IMR-90 (cell line): Measurements from ENCODE around the gene BMP7. TPM values are rescaled to one million over a fixed set of nuclear protein-coding genes. Genes with fewer than 3 reads are reported as not detected.

Source experiments
- ATAC-seq: fragments of 200-7000 bp; cut with Tn5 transposase; 2 replicates; pipeline ENCODE4 v1.9.1; 2020; ENCODE audit warnings: low read depth, mild to moderate bottlenecking, moderate library complexity
- BruUV-seq: library from RNA; stranded (reverse); fragments of 400-500 nt; replicated peaks from 2 replicates; lab custom pipeline; 2021; lab: Mats Ljungman, UMichigan
- CTCF ChIA-PET: fragments of 300-600 bp; formaldehyde crosslinking; extraction: SDS; loops from one replicate; lab custom pipeline; 2021; ENCODE audit warnings: antibody characterized with exemption; lab: Yijun Ruan, JAX
- POLR2A ChIA-PET: fragments of 300-600 bp; sonication (Branson Sonifier 250); formaldehyde crosslinking; loops from one replicate; lab custom pipeline; 2022; ENCODE audit warnings: antibody characterized with exemption; ENCODE audit not compliant: unreplicated experiment; lab: Charles Lee
- DNase-seq: peaks from one replicate; pipeline ENCODE4 v3.0.0; 2013
- H2AFZ ChIP-seq: replicated peaks from 2 replicates; pipeline ENCODE3; 2013; ENCODE audit warnings: low read length, mild to moderate bottlenecking; ENCODE audit not compliant: poor library complexity
- H2AK5ac ChIP-seq: 2 replicates; pipeline ENCODE4 v1.6.1; 2013; ENCODE audit warnings: low read depth, low read length, inconsistent platforms
- H2AK9ac ChIP-seq: replicated peaks from 2 replicates; pipeline ENCODE3; 2013; ENCODE audit warnings: mild to moderate bottlenecking, low read depth, low read length, moderate library complexity; ENCODE audit not compliant: poor library complexity
- H2BK120ac ChIP-seq: 2 replicates; pipeline ENCODE4 v1.6.1; 2013; ENCODE audit warnings: low read depth, low read length, inconsistent platforms
- H2BK15ac ChIP-seq: 3 replicates; pipeline ENCODE4 v1.6.1; 2013; ENCODE audit warnings: low read depth, low read length, inconsistent platforms
- H2BK20ac ChIP-seq: 2 replicates; pipeline ENCODE4 v1.6.1; 2013; ENCODE audit warnings: low read depth, mild to moderate bottlenecking, inconsistent platforms, low read length, moderate library complexity
- H2BK5ac ChIP-seq: 2 replicates; pipeline ENCODE4 v1.6.1; 2013; ENCODE audit warnings: mild to moderate bottlenecking, low read depth, low read length, inconsistent platforms; ENCODE audit not compliant: poor library complexity, severe bottlenecking
- H3K14ac ChIP-seq: replicated peaks from 2 replicates; pipeline ENCODE4 v1.6.1; 2013; ENCODE audit warnings: low read depth, low read length, inconsistent platforms
- H3K18ac ChIP-seq: 2 replicates; pipeline ENCODE4 v1.6.1; 2013; ENCODE audit warnings: low read depth, low read length, control low read depth
- H3K23ac ChIP-seq: 2 replicates; pipeline ENCODE4 v1.6.1; 2013; ENCODE audit warnings: low read depth, low read length, inconsistent platforms
- H3K27ac ChIP-seq: 2 replicates; pipeline ENCODE4 v1.5.1; 2013; ENCODE audit warnings: mild to moderate bottlenecking, control low read depth, low read length; ENCODE audit not compliant: insufficient read depth
- H3K27me3 ChIP-seq: 2 replicates; pipeline ENCODE4 v1.6.1; 2013; ENCODE audit warnings: low read length; ENCODE audit not compliant: control insufficient read depth, insufficient read depth
- H3K36me3 ChIP-seq: 2 replicates; pipeline ENCODE4 v1.6.1; 2013; ENCODE audit warnings: low read length, mixed read lengths; ENCODE audit not compliant: control insufficient read depth, insufficient read depth
- H3K4ac ChIP-seq: 2 replicates; pipeline ENCODE4 v1.6.1; 2013; ENCODE audit warnings: low read depth, low read length, inconsistent platforms
- H3K4me1 ChIP-seq: 2 replicates; pipeline ENCODE4 v1.6.1; 2013; ENCODE audit warnings: low read length, mixed read lengths; ENCODE audit not compliant: control insufficient read depth, insufficient read depth
- H3K4me2 ChIP-seq: 2 replicates; pipeline ENCODE4 v1.6.1; 2013; ENCODE audit warnings: low read depth, mild to moderate bottlenecking, control low read depth, low read length, moderate library complexity
- H3K4me3 ChIP-seq: 2 replicates; pipeline ENCODE4 v1.5.1; 2013; ENCODE audit warnings: low read depth, mild to moderate bottlenecking, control low read depth, low read length, moderate library complexity; ENCODE audit not compliant: insufficient read depth
- H3K56ac ChIP-seq: 2 replicates; pipeline ENCODE4 v1.6.1; 2013; ENCODE audit warnings: low read length, inconsistent platforms; ENCODE audit not compliant: insufficient read depth; ENCODE audit errors: extremely low read depth
- H3K79me1 ChIP-seq, 2 experiments: 2 replicates each; pipeline ENCODE4 v1.6.1; 2013; ENCODE audit warnings: low read length in 2 of 2, inconsistent platforms in 1 of 2, low read depth in 1 of 2
- H3K9ac ChIP-seq: 2 replicates; pipeline ENCODE4 v1.6.1; 2013; ENCODE audit warnings: low read depth, low read length, control low read depth
- H3K9me1 ChIP-seq: 2 replicates; pipeline ENCODE4 v1.6.1; 2013; ENCODE audit warnings: low read length, inconsistent platforms; ENCODE audit not compliant: insufficient read depth
- H3K9me3 ChIP-seq: 2 replicates; pipeline ENCODE4 v1.6.1; 2013; ENCODE audit warnings: low read length; ENCODE audit not compliant: control insufficient read depth, insufficient read depth
- H4K20me1 ChIP-seq: 2 replicates; pipeline ENCODE4 v1.6.1; 2013; ENCODE audit warnings: low read length, inconsistent platforms; ENCODE audit not compliant: insufficient read depth
- H4K5ac ChIP-seq: 2 replicates; pipeline ENCODE4 v1.6.1; 2013; ENCODE audit warnings: mild to moderate bottlenecking, low read depth, low read length, control low read depth
- H4K8ac ChIP-seq, 2 experiments: 2 replicates each; pipeline ENCODE4 v1.6.1; 2013; ENCODE audit warnings: low read depth in 2 of 2, low read length in 2 of 2, control low read depth in 1 of 2, inconsistent platforms in 1 of 2
- H4K91ac ChIP-seq: 2 replicates; pipeline ENCODE4 v1.6.1; 2013; ENCODE audit warnings: low read depth, low read length, inconsistent platforms; ENCODE audit not compliant: insufficient read depth
- BHLHE40 ChIP-seq: fragments of 150-350 bp; IDR thresholded peaks from 2 replicates; pipeline ENCODE4 v1.6.1; 2016; ENCODE audit warnings: mild to moderate bottlenecking, low read depth, low read length
- CEBPB ChIP-seq: IDR thresholded peaks from 2 replicates; pipeline ENCODE4 v1.6.1; 2012; ENCODE audit warnings: low read depth, low read length, improper control_type of control experiment
- CHD1 ChIP-seq: IDR thresholded peaks from 2 replicates; pipeline ENCODE4 v1.6.1; 2012; ENCODE audit warnings: low read depth, low read length, improper control_type of control experiment
- FOS ChIP-seq: fragments of 150-350 bp; IDR thresholded peaks from 2 replicates; pipeline ENCODE4 v1.6.1; 2016; ENCODE audit warnings: low read depth, low read length
- MAFK ChIP-seq: IDR thresholded peaks from 2 replicates; pipeline ENCODE4 v1.6.1; 2012; ENCODE audit warnings: low read depth, low read length, improper control_type of control experiment
- MAZ ChIP-seq: IDR thresholded peaks from 2 replicates; pipeline ENCODE4 v1.6.1; 2012; ENCODE audit warnings: low read depth, mild to moderate bottlenecking, low read length, improper control_type of control experiment, moderate library complexity, borderline replicate concordance
- MXI1 ChIP-seq: IDR thresholded peaks from 2 replicates; pipeline ENCODE4 v1.6.1; 2012; ENCODE audit warnings: low read depth, mild to moderate bottlenecking, low read length, moderate library complexity, borderline replicate concordance
- NFE2L2 ChIP-seq: fragments of 150-350 bp; IDR thresholded peaks from 2 replicates; pipeline ENCODE4 v1.6.1; 2016; ENCODE audit warnings: low read depth, mild to moderate bottlenecking, low read length
- POLR2A ChIP-seq: IDR thresholded peaks from 2 replicates; pipeline ENCODE4 v1.6.1; 2012; ENCODE audit warnings: mild to moderate bottlenecking, low read depth, low read length
- RAD21 ChIP-seq: IDR thresholded peaks from 2 replicates; pipeline ENCODE4 v1.6.1; 2012; ENCODE audit warnings: low read length, improper control_type of control experiment
- RCOR1 ChIP-seq: IDR thresholded peaks from 2 replicates; pipeline ENCODE4 v1.6.1; 2012; ENCODE audit warnings: mild to moderate bottlenecking, low read length, improper control_type of control experiment; ENCODE audit not compliant: insufficient replicate concordance
- RFX5 ChIP-seq: IDR thresholded peaks from 2 replicates; pipeline ENCODE4 v1.8.0; 2012; ENCODE audit warnings: low read depth, mild to moderate bottlenecking, low read length, moderate library complexity
- SMC3 ChIP-seq: fragments of 150-350 bp; IDR thresholded peaks from 2 replicates; pipeline ENCODE4 v1.6.1; 2016; ENCODE audit warnings: low read depth, mild to moderate bottlenecking, antibody characterized with exemption, low read length, moderate library complexity
- USF2 ChIP-seq: fragments of 150-350 bp; IDR thresholded peaks from 2 replicates; pipeline ENCODE4 v1.6.1; 2017; ENCODE audit warnings: mild to moderate bottlenecking, antibody characterized with exemption, low read length, low read depth
- WGBS, 2 experiments: methylation state at CpG; one replicate each; pipeline versions ENCODE4 v1.1.5 to v1.1.7; 2013; ENCODE audit warnings: missing lambda C conversion rate in 2 of 2; ENCODE audit not compliant: insufficient read length in 1 of 2; ENCODE audit errors: extremely low coverage in 2 of 2; 5-methylcytosine and 5-hydroxymethylcytosine counted together
- dilution Hi-C: fragments of 300-500 bp; cut with HindIII; formaldehyde crosslinking; loops from one replicate; pipeline ENCODE4 v1.14.3; 2018; ENCODE audit warnings: low sequenced_read_pairs; ENCODE audit not compliant: unreplicated experiment
- in situ Hi-C: fragments of 300-500 bp; cut with MboI; formaldehyde crosslinking; loops from 3 replicates; pipeline ENCODE4 v1.14.3; 2019; ENCODE audit warnings: low sequenced_read_pairs, inconsistent platforms, mixed read lengths
- intact Hi-C: fragments of 100-400 bp; cut with micrococcal nuclease; formaldehyde crosslinking; loops from 2 replicates; pipeline ENCODE4 v1.10.0; 2022
- polyA plus RNA-seq, 3 experiments: library from polyadenylated mRNA; depleted of rRNA; stranded (reverse); fragments of >200 nt; gene quantifications; 2 replicates each; pipeline ENCODE4 v1.2.3, GENCODE V29; 2012; ENCODE audit warnings: low replicate concordance in 1 of 3
- total RNA-seq: library from RNA; depleted of rRNA; stranded (reverse); fragments of >200 nt; gene quantifications from 2 replicates; pipeline ENCODE4 v1.2.3, GENCODE V29; 2012
- TF ChIP-seq, protein P1 (sequence below): fragments of 150-350 bp; IDR thresholded peaks from 2 replicates; pipeline ENCODE4 v1.6.1; 2016; ENCODE audit warnings: low read depth, mild to moderate bottlenecking, low read length, moderate library complexity, borderline replicate concordance
- TF ChIP-seq, protein P2 (sequence below): conservative IDR thresholded peaks from 2 replicates; pipeline ENCODE4 v1.5.1; 2012; ENCODE audit warnings: mild to moderate bottlenecking, low read depth, low read length, improper control_type of control experiment

Gene BMP7
- total and polyA plus RNA-seq, 2 of the 4 experiments (the other 2 are of a cell fraction): not detected

DNA sequence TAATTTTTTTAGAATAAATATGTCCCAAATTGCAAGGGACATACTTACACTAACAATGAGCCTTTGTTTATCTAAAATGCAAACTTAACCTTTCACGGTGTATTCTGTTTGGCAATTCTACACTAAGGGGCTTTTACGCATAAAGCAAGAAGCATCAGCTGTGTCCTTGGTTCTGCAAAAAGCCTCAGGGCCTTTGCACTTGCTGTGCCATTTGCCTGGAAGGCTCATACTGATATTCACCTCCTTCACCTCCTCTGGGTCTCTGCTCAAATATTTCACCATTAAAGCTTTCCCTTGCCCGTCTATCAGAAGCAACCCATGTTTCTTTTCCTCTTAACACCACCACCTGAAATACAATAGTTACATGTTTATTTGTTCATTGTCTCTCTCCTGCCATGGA lies 8.9 kb upstream of the BMP7 start:
- in situ Hi-C loops: no loop called here
- no peak overlapping the region for H2AK9ac ChIP-seq
- no peak overlapping the region for H3K4me2 ChIP-seq
- no peak overlapping the region for H3K23ac ChIP-seq
- H3K4me3 ChIP-seq: no peak overlapping the region
- H4K5ac ChIP-seq: no peak overlapping the region
- no peaks in the 10 kb centered on the region for H3K9me3 ChIP-seq
- intact Hi-C loops: no loop called here
- H4K20me1 ChIP-seq: no peaks in the 10 kb centered on the region; the same call in 1 of the 2 replicates
- no peak overlapping the region for H2BK15ac ChIP-seq
- H3K18ac ChIP-seq: no peak overlapping the region
- no peak overlapping the region for H3K4ac ChIP-seq
- dilution Hi-C loops: no loop called here
- no peak overlapping the region for H2AFZ ChIP-seq
- no peaks in the 10 kb centered on the region for H3K36me3 ChIP-seq
- no peaks in the 10 kb centered on the region for H3K9me1 ChIP-seq
- H3K27ac ChIP-seq: no peak overlapping the region
- no peak overlapping the region for H2BK5ac ChIP-seq
- H3K56ac ChIP-seq: no peak overlapping the region
- no peak overlapping the region for H2BK120ac ChIP-seq
- H2AK5ac ChIP-seq: no peak overlapping the region
- DNase-seq (no peak), ATAC-seq (no peak)
- H2BK20ac ChIP-seq: no peak overlapping the region
- no peak overlapping the region for H4K8ac ChIP-seq
- BruUV-seq: no TSS peak
- no peaks in the 10 kb centered on the region for H3K79me1 ChIP-seq
- H4K91ac ChIP-seq: no peak overlapping the region
- H3K14ac ChIP-seq: no peak overlapping the region
- H3K4me1 ChIP-seq: no peaks in the 10 kb centered on the region
- no peak overlapping the region for H3K9ac ChIP-seq
- H3K27me3 ChIP-seq: peaks cover 5% of the 10 kb centered on the region; the same call in 1 of the 2 replicates
- TF ChIP-seq, protein P1, sequence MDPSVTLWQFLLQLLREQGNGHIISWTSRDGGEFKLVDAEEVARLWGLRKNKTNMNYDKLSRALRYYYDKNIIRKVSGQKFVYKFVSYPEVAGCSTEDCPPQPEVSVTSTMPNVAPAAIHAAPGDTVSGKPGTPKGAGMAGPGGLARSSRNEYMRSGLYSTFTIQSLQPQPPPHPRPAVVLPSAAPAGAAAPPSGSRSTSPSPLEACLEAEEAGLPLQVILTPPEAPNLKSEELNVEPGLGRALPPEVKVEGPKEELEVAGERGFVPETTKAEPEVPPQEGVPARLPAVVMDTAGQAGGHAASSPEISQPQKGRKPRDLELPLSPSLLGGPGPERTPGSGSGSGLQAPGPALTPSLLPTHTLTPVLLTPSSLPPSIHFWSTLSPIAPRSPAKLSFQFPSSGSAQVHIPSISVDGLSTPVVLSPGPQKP: no peak
- TF ChIP-seq FOS (no peak), USF2 (no peak), RFX5 (no peak), MAZ (no peak), MAFK (no peak), RAD21 (no peak), CHD1 (no peak), RCOR1 (no peak), CEBPB (no peak), NFE2L2 (no peak), SMC3 (no peak), BHLHE40 (no peak), POLR2A (no peak), MXI1 (no peak)
- TF ChIP-seq, protein P2, sequence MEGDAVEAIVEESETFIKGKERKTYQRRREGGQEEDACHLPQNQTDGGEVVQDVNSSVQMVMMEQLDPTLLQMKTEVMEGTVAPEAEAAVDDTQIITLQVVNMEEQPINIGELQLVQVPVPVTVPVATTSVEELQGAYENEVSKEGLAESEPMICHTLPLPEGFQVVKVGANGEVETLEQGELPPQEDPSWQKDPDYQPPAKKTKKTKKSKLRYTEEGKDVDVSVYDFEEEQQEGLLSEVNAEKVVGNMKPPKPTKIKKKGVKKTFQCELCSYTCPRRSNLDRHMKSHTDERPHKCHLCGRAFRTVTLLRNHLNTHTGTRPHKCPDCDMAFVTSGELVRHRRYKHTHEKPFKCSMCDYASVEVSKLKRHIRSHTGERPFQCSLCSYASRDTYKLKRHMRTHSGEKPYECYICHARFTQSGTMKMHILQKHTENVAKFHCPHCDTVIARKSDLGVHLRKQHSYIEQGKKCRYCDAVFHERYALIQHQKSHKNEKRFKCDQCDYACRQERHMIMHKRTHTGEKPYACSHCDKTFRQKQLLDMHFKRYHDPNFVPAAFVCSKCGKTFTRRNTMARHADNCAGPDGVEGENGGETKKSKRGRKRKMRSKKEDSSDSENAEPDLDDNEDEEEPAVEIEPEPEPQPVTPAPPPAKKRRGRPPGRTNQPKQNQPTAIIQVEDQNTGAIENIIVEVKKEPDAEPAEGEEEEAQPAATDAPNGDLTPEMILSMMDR: no peak
- ChIA-PET CTCF (no interaction called here), POLR2A (no interaction called here)
- WGBS, 2 experiments: 56% methylated on average over 2 of the region's 3 CpGs; no CpG with 5 or more reads in 1 of the 2 experiments
